Hair follicle dermal papilla cell (primary cell): ENCODE measurements around the gene CHGA. TPM values are rescaled to one million over a fixed set of nuclear protein-coding genes. Genes with fewer than 3 reads are reported as not detected.

Experiments
- total RNA-seq: library from RNA; depleted of rRNA; stranded (reverse); fragments of >200 nt; gene quantifications from 2 replicates; pipeline ENCODE4 v1.2.3, GENCODE V29; 2012

Gene CHGA
- not detected in 2 replicates for total RNA-seq

DNA sequence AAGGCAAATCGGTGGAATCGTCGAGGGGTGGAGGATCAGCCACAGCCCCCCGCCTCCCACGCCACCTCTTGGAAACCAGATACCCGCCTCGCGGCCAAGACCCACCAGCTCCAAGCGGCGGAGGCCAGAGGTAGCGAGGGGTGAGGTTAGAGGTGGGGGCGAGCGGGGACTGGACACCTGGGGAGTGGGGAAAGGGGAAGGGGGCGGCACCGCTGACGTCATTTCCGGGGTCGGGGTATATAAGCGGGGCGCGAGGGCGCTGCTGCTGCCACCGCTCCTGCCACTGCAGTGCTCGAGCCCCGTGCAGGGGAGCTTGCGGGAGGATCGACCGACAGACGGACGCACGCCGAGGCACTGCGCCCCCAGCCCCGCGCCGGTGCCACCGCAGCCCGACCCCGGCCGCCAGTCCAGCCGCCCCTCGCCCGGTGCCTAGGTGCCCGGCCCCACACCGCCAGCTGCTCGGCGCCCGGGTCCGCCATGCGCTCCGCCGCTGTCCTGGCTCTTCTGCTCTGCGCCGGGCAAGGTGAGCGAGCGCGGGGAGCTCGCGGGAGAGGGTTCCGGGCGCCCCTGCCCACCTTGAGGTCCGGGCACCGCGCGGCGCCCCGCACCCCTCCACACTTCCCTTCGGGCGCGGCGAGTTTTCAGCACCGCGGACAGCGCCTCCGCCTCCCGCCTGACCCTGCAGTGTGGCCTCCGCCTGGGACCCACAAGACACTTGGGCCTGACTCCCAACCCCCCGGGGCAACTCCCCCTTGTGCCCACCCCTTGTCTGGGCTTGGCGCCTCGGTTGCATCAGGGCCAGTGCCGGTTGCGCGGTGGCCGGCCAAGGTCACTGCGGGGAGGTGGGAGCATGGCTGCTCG is at the start of gene CHGA:
TSS of gene CHGA (plus strand) at position 268 of the 861 bp plus-strand sequence. CDS start at position 478, 210 bp downstream.

Other genes with a start within 250 kb of the CHGA start
- 34.2 and 51.9 TPM in 2 replicates for gene LGMN, start 174.5 kb upstream of the CHGA start, total RNA-seq
- gene GOLGA5, start 128.8 kb upstream of the CHGA start, total RNA-seq = 74.3 and 81.9 TPM in 2 replicates
- gene ITPK1, start 192.8 kb downstream of the CHGA start, total RNA-seq = 25.8 and 46.4 TPM in 2 replicates